Brain microvascular endothelial cell (primary cell): ENCODE data around the gene DTNB.

Source experiments
- DNase-seq: peaks from one replicate; pipeline ENCODE4 v3.0.0-alpha.2; 2020
- H3K27ac ChIP-seq: fragments of 250-450 bp; sonication (Bioruptor Pico); 2 replicates; pipeline ENCODE4 v1.5.1; 2020; ENCODE audit warnings: mild to moderate bottlenecking, moderate library complexity
- H3K27me3 ChIP-seq: fragments of 250-450 bp; sonication (Bioruptor Pico); replicated peaks from 2 replicates; pipeline ENCODE4 v1.5.1; 2020; ENCODE audit warnings: mild to moderate bottlenecking
- H3K36me3 ChIP-seq: fragments of 250-450 bp; sonication (Bioruptor Pico); replicated peaks from 2 replicates; pipeline ENCODE4 v1.5.1; 2020; ENCODE audit warnings: mild to moderate bottlenecking
- H3K4me3 ChIP-seq: 2 replicates; pipeline ENCODE4 v1.5.1; 2011; ENCODE audit warnings: low read depth, mild to moderate bottlenecking, control low read depth, low read length, moderate library complexity
- in situ Hi-C: cut with HindIII; loops from 2 replicates; pipeline ENCODE4 v1.10.0; 2017; ENCODE audit warnings: low sequenced_read_pairs, low pct_ligation_motif_present
- TF ChIP-seq, protein P1 (sequence below): IDR thresholded peaks from 2 replicates; pipeline ENCODE4 v1.5.1; 2011; ENCODE audit warnings: low read depth, mild to moderate bottlenecking, moderate library complexity, low read length, control low read depth, inconsistent platforms; ENCODE audit errors: missing control alignments

The DTNB gene

DNA sequence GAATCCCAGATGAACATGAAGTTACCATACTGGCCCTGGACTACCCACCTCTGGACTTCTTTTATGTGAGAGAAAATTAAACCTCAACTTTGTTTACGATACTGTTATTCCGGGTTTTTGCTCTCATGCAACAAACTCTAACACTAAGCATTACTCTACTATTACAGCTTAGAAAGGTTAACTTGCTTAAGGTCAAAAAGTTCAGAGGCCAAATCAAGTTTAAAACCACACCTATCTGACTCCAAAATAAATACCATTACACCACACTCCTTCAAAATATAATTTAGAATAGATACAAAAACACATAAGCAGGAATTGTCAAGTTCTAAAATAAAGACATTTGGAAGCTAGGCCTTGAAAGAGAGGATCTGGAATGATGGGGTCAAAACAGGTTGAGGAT, 75.0 kb downstream of the DTNB start:
- Histone ChIP-seq H3K4me3 (no peak overlapping the region), H3K27ac (no peak overlapping the region), H3K36me3 (no peaks in the 10 kb centered on the region), H3K27me3 (no peaks in the 10 kb centered on the region)
- no peak for DNase-seq
- TF ChIP-seq, protein P1, sequence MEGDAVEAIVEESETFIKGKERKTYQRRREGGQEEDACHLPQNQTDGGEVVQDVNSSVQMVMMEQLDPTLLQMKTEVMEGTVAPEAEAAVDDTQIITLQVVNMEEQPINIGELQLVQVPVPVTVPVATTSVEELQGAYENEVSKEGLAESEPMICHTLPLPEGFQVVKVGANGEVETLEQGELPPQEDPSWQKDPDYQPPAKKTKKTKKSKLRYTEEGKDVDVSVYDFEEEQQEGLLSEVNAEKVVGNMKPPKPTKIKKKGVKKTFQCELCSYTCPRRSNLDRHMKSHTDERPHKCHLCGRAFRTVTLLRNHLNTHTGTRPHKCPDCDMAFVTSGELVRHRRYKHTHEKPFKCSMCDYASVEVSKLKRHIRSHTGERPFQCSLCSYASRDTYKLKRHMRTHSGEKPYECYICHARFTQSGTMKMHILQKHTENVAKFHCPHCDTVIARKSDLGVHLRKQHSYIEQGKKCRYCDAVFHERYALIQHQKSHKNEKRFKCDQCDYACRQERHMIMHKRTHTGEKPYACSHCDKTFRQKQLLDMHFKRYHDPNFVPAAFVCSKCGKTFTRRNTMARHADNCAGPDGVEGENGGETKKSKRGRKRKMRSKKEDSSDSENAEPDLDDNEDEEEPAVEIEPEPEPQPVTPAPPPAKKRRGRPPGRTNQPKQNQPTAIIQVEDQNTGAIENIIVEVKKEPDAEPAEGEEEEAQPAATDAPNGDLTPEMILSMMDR: no peak
- in situ Hi-C loops: no loop called here

DNA sequence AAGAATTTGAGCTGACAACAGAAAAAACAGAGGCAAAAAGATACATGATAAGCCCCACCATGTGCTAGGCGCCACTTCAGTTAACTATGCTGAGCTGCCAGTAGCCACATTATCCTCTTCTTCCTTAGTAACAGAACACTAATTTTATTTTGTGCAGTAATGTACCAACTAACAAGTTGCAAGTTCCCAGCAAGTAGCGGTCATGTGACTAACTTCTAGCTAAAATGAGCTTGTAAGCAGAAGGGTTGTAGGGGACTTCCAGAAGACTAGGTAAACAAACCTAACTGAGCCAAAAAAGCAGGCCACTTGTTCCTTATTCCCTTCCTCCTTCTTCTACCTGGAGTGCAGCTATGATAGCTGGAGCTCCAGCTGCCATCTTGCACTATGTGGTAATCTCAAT, 75.5 kb downstream of the DTNB start:
- no peak overlapping the region for H3K4me3 ChIP-seq
- DNase-seq: no peak
- TF ChIP-seq, protein P1: no peak
- no peaks in the 10 kb centered on the region for H3K36me3 ChIP-seq
- in situ Hi-C loops: no loop called here
- no peak overlapping the region for H3K27ac ChIP-seq
- no peaks in the 10 kb centered on the region for H3K27me3 ChIP-seq

DNA sequence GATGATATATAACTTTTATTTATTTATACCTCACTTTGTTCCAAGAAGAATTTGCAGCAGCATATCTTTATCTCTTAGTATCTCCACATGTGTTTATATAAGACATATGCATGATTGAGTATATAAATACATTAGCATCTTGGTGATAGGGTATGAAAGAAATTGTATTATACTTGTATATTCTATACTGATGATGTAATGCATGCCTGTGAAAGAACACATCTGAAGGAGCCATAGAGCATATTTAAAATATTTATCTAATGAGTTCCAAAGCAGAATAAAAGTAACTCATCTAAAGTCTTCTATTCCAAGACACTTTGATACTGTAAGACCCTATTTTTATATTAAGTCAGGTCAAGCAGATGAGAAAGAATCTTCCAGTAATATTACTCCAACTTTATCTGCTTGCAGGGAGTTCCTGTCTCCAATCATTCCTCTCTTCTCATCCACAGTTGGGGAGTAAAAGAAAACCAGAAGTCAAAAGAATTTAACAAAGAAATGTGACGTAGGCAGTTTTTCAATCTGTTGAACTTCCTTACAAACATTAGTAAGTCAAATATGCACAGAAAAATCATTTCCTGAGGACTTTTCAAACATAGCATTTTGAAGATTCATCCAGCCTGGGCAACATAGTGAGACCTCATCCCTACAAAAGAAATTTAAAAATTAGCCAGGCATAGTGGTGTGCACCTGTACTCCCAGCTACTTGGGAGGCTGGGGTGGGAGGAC, 76.7 kb downstream of the DTNB start:
- no peaks in the 10 kb centered on the region for H3K27me3 ChIP-seq
- H3K36me3 ChIP-seq: no peaks in the 10 kb centered on the region
- no peak for DNase-seq
- in situ Hi-C loops: no loop called here
- H3K27ac ChIP-seq: no peak overlapping the region
- TF ChIP-seq, protein P1: no peak
- H3K4me3 ChIP-seq: no peak overlapping the region

DNA sequence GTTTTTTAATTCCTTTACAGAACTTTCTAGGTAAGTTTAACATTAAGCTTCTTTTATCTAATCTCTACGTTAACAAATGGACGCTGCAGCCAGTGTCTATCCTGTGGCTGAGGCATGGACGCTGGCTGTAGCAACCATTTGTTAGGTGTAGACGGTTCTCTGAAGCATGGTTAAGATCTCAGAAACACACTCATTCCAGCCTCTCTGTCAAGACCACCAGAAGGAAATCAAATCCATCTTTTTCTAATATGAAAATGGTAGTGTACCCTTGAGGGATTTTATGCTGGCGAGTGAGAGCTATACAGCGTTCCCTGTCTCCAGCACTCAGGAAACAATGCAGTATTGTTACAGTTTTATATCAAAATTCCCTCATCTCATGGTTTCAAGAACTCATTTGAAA, 78.0 kb downstream of the DTNB start:
- in situ Hi-C loops: no loop called here

DNA sequence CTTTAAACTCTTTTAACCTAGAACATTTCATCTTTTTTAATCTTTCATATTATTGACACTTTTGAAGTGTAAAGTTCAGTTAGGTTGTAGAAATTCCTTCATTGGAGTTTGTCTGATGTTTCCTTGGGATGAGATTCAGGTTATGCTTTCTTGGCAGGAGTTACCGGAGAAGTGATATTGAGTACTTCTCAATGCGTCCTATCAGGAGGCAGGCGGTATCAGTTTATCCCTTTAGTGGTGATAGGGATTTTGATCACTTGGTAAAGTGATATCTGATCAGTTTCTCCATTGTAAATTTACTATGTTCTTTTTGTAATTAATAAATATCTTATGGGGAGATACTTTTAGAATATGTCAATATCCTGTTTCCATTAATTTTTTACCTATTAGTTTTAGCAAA, 78.4 kb downstream of the DTNB start:
- TF ChIP-seq, protein P1: no peak
- H3K27me3 ChIP-seq: no peaks in the 10 kb centered on the region
- no peak overlapping the region for H3K4me3 ChIP-seq
- no peak overlapping the region for H3K27ac ChIP-seq
- no peak for DNase-seq
- no peaks in the 10 kb centered on the region for H3K36me3 ChIP-seq
- in situ Hi-C loops: no loop called here

More for the DNA sequence above, 78.0 kb downstream of the DTNB start:
- no peak for DNase-seq
- H3K36me3 ChIP-seq: no peaks in the 10 kb centered on the region
- no peaks in the 10 kb centered on the region for H3K27me3 ChIP-seq
- no peak overlapping the region for H3K4me3 ChIP-seq
- no peak overlapping the region for H3K27ac ChIP-seq
- TF ChIP-seq, protein P1: no peak

DNA sequence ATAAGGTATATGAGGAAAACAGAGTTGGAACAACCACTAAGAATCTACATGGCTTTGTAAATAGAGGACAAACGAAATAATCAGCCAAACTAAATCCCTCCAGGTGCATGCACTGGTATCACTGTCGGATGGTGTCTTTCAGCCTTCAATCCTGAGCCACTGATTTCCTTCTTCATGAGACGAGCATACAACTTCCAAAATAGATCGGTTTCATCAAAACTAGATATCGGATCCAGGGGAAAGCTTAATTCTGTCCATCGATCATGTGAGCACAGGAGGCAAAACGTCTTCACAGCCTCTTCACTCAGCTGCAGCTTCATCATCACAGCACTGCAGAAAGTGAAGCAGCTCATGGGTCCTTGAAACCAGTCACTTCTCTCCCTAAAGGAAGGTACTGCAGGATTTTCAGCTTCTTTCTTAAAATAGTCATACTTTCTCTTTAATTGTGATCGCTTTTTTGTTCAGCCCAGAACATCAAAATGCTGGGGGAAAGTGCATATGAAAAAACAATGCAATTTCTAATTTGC, 80.5 kb downstream of the DTNB start:
- Histone ChIP-seq H3K36me3 (no peaks in the 10 kb centered on the region), H3K27me3 (no peaks in the 10 kb centered on the region), H3K4me3 (no peak overlapping the region), H3K27ac (no peak overlapping the region)
- in situ Hi-C loops: no loop called here
- DNase-seq: no peak
- TF ChIP-seq, protein P1: no peak
